GM12878 (cell line): ENCODE results near the gene SCAP. TPM values are rescaled to one million over a fixed set of nuclear protein-coding genes. Genes with fewer than 3 reads are reported as not detected.

ENCODE experiments used
- ATAC-seq: fragments of 200-7000 bp; cut with Tn5 transposase; 3 replicates; pipeline ENCODE4 v1.9.1; 2020; ENCODE audit warnings: mild to moderate bottlenecking, moderate library complexity
- BruUV-seq: library from RNA; stranded (reverse); fragments of 400-500 nt; replicated peaks from 2 replicates; lab custom pipeline; 2021; lab: Mats Ljungman, UMichigan
- CTCF ChIA-PET: fragments of 300-600 bp; sonication (Branson Sonifier 250); formaldehyde crosslinking; extraction: SDS; loops from one replicate; lab custom pipeline; 2021; ENCODE audit warnings: inconsistent platforms; lab: Yijun Ruan, JAX
- POLR2A ChIA-PET: fragments of 350-600 bp; formaldehyde crosslinking; extraction: SDS; loops from one replicate; lab custom pipeline; 2021; ENCODE audit warnings: inconsistent platforms; lab: Charles Lee
- RAD21 ChIA-PET: fragments of 300-600 bp; sonication (Branson Sonifier 250); formaldehyde crosslinking; loops from one replicate; lab custom pipeline; 2023; ENCODE audit warnings: antibody characterized with exemption; ENCODE audit not compliant: unreplicated experiment; lab: Charles Lee
- SMC1A ChIA-PET: fragments of 300-600 bp; sonication (Branson Sonifier 250); formaldehyde crosslinking; loops from one replicate; lab custom pipeline; 2023; ENCODE audit not compliant: unreplicated experiment, uncharacterized antibody; lab: Charles Lee
- DNase-seq: peaks from one replicate; pipeline ENCODE4 v3.0.0-alpha.2; 2011; ENCODE audit warnings: low read depth, low spot score
- FAIRE-seq: peaks from 3 replicates; lab custom pipeline; 2011; peaks lifted over from hg19 to GRCh38; lab: Jason Lieb, UNC
- H2AFZ ChIP-seq: 2 replicates; pipeline ENCODE4 v1.6.0; 2011; ENCODE audit warnings: low read depth, low read length, control low read depth; ENCODE audit not compliant: control insufficient read depth
- H3K27ac ChIP-seq: 2 replicates; pipeline ENCODE4 v1.5.1; 2011; ENCODE audit warnings: control low read depth; ENCODE audit not compliant: control insufficient read depth, insufficient read depth
- H3K27me3 ChIP-seq, 2 experiments: replicated peaks in 1 of 2; 2 replicates each; pipeline versions ENCODE4 v1.6.0 to v1.6.1; 2011; ENCODE audit warnings: low read length in 1 of 2; ENCODE audit not compliant: control insufficient read depth in 2 of 2, insufficient read depth in 2 of 2
- H3K36me3 ChIP-seq, 2 experiments: 2 replicates each; pipeline ENCODE4 v1.5.1; 2011; ENCODE audit warnings: low read length in 1 of 2; ENCODE audit not compliant: control insufficient read depth in 2 of 2, insufficient read depth in 2 of 2
- H3K4me1 ChIP-seq: 2 replicates; pipeline ENCODE4 v1.6.1; 2011; ENCODE audit warnings: mild to moderate bottlenecking, low read length, moderate library complexity, mixed read lengths; ENCODE audit not compliant: control insufficient read depth, insufficient read depth
- H3K4me2 ChIP-seq: 2 replicates; pipeline ENCODE4 v1.6.0; 2011; ENCODE audit warnings: control low read depth; ENCODE audit not compliant: control insufficient read depth, insufficient read depth
- H3K4me3 ChIP-seq: fragments of 200-600 bp; sonication (generic); 2 replicates; pipeline ENCODE4 v1.5.1; 2016
- H3K79me2 ChIP-seq: 2 replicates; pipeline ENCODE4 v1.6.0; 2011; ENCODE audit warnings: low read length; ENCODE audit not compliant: control insufficient read depth, insufficient read depth
- H3K9ac ChIP-seq: 2 replicates; pipeline ENCODE4 v1.8.0; 2011; ENCODE audit warnings: low read length, control low read depth, mixed read lengths; ENCODE audit not compliant: control insufficient read depth, insufficient read depth
- H3K9me3 ChIP-seq: replicated peaks from 3 replicates; pipeline ENCODE4 v1.5.1; 2011; ENCODE audit warnings: mild to moderate bottlenecking, low read length; ENCODE audit not compliant: control insufficient read depth, insufficient read depth
- H4K20me1 ChIP-seq: 2 replicates; pipeline ENCODE4 v1.6.0; 2011; ENCODE audit not compliant: control insufficient read depth, insufficient read depth
- IRF3 ChIP-seq: fragments of 450-650 bp; IDR thresholded peaks from 2 replicates; pipeline ENCODE4 v1.6.1; 2014; ENCODE audit warnings: mild to moderate bottlenecking
- NR2C2 ChIP-seq: IDR thresholded peaks from 2 replicates; pipeline ENCODE4 v1.6.1; 2011; ENCODE audit warnings: borderline replicate concordance, low read depth; ENCODE audit not compliant: control insufficient read depth, insufficient read length
- RAD21 ChIP-seq: IDR thresholded peaks from 2 replicates; pipeline ENCODE4 v1.6.1; 2011; ENCODE audit warnings: mild to moderate bottlenecking, low read depth, low read length, moderate library complexity; ENCODE audit not compliant: insufficient read depth
- RAD51 ChIP-seq: fragments of 450-650 bp; IDR thresholded peaks from 2 replicates; pipeline ENCODE4 v1.6.1; 2016; ENCODE audit warnings: moderate library complexity, mild to moderate bottlenecking, inconsistent platforms
- WGBS: methylation state at CpG from one replicate; pipeline ENCODE4 v1.1.6; 2016; ENCODE audit warnings: low lambda C conversion rate; ENCODE audit not compliant: insufficient replicate concordance, insufficient coverage; ENCODE audit errors: missing lambda C conversion rate; 5-methylcytosine and 5-hydroxymethylcytosine counted together
- in situ Hi-C: fragments of 300-500 bp; cut with MboI; formaldehyde crosslinking; loops from 9 replicates; pipeline ENCODE4 v1.14.3; 2018; ENCODE audit warnings: mixed read lengths
- intact Hi-C: fragments of 100-400 bp; cut with micrococcal nuclease; formaldehyde crosslinking; loops from one replicate; pipeline ENCODE4 v1.14.2; 2022; ENCODE audit not compliant: unreplicated experiment
- polyA plus RNA-seq, 11 experiments: library from polyadenylated mRNA; depleted of rRNA in 4 of 11; unstranded in 6 of 11; stranded (reverse) in 5 of 11; fragments of >200 nt; fragmentation: Nextera tagmentation in 4 of 11; fragmentation: Illumina TruSeq in 1 of 11; extraction: Ambion mirVana in 4 of 11; extraction: Trizol in 1 of 11; gene quantifications; 1 replicate in 1 of 11; 2 replicates in 10 of 11; pipeline versions ENCODE4 v1.2.1 to v1.2.3, GENCODE V29; 2011 to 2016; ENCODE audit warnings: inconsistent platforms in 2 of 11, missing spikeins in 2 of 11, low read depth in 1 of 11
- total RNA-seq, 4 experiments: library from RNA; depleted of rRNA in 3 of 4; stranded (reverse); fragments of >200 nt in 3 of 4; fragmentation: Illumina TruSeq in 1 of 4; extraction: Trizol in 1 of 4; gene quantifications; 2 replicates each; pipeline versions ENCODE4 v1.2.1 to v1.2.3, GENCODE V29; 2013 to 2021

SCAP gene
- total and polyA plus RNA-seq, 10 of the 15 experiments (the other 5 are each of a cell fraction or from before 2014, with no cell fraction given) = 1.5 to 64.1 (median 27.9) TPM

GRCh38 chr3:47444103-47444502 is 31.6 kb downstream of the SCAP start:
- Histone ChIP-seq H4K20me1 (no peaks in the 10 kb centered on the region), H3K36me3 (peaks cover 10 to 14% of the 10 kb centered on the region in 2 experiments), H3K4me1 (peaks cover 6% of the 10 kb centered on the region; the same call in 1 of the 2 replicates), H3K79me2 (peaks cover 13% of the 10 kb centered on the region), H3K9ac (no peak overlapping the region), H3K27me3 (no peaks in the 10 kb centered on the region), H3K4me2 (no peak overlapping the region), H3K27ac (no peak overlapping the region; the same call in 1 of the 2 replicates), H2AFZ (no peak overlapping the region), H3K4me3 (no peak overlapping the region), H3K9me3 (no peaks in the 10 kb centered on the region; the same call in 1 of the 3 replicates)
- CTCF ChIA-PET = interaction anchor here (0.7 to 1.0 kb wide), 3 partner anchors 19 to 32 kb away, joined by 3 to 5 read pairs (median 4); partner anchors contain the start of gene SCAP
- DNase-seq (no peak), FAIRE-seq (no peak), ATAC-seq (no peak)
- RAD21 ChIA-PET = no interaction called here
- in situ Hi-C loops = no loop called here
- TF ChIP-seq IRF3 = no peak
- TF ChIP-seq RAD51 = no peak
- no peak for TF ChIP-seq RAD21
- SMC1A ChIA-PET = no interaction called here
- POLR2A ChIA-PET = interaction anchor here (0.6 kb wide), 1 partner anchor 22 kb away, joined by 3 read pairs; no protein-coding TSS in a partner anchor
- no TSS peak for BruUV-seq
- intact Hi-C loops = no loop called here
- 87% methylated on average over 5 of the region's 5 CpGs for WGBS

- FAIRE-seq = no peak
- RAD21 ChIA-PET = no interaction called here
- no peak for TF ChIP-seq NR2C2
- TF ChIP-seq, all 136 proteins: peak for 0
- Histone ChIP-seq H3K4me1 (peaks cover 6% of the 10 kb centered on the region; the same call in 1 of the 2 replicates), H3K4me3 (no peak overlapping the region), H3K9ac (no peak overlapping the region), H3K27ac (no peak overlapping the region), H3K4me2 (no peak overlapping the region), H4K20me1 (no peaks in the 10 kb centered on the region), H2AFZ (no peak overlapping the region), H3K36me3 (peaks cover 10 to 14% of the 10 kb centered on the region in 2 experiments), H3K79me2 (peaks cover 13% of the 10 kb centered on the region), H3K27me3 (no peaks in the 10 kb centered on the region), H3K9me3 (no peaks in the 10 kb centered on the region; the same call in 2 of the 3 replicates)
- 97% methylated on average over 5 of the region's 5 CpGs for whole genome bisulfite sequencing
- ATAC-seq (no peak), DNase-seq (no peak)
- in situ Hi-C loops (no loop called here), intact Hi-C loops (no loop called here)
- ChIA-PET CTCF (interaction anchor here (0.7 to 1.0 kb wide), 3 partner anchors 19 to 33 kb away, joined by 3 to 5 read pairs (median 4); partner anchors contain the start of gene SCAP), POLR2A (no interaction called here), SMC1A (no interaction called here)
- no TSS peak for BruUV-seq
Measured at GRCh38 chr3:47443611-47443995, 32.1 kb downstream of the SCAP start.
